ENCODE measurements around the gene HOXC4. TPM values are rescaled to one million over a fixed set of nuclear protein-coding genes. Genes with fewer than 3 reads are reported as not detected.

The HOXC4 gene
- total RNA-seq, 1 donor from 2014 or later = 67.4 TPM

DNA sequence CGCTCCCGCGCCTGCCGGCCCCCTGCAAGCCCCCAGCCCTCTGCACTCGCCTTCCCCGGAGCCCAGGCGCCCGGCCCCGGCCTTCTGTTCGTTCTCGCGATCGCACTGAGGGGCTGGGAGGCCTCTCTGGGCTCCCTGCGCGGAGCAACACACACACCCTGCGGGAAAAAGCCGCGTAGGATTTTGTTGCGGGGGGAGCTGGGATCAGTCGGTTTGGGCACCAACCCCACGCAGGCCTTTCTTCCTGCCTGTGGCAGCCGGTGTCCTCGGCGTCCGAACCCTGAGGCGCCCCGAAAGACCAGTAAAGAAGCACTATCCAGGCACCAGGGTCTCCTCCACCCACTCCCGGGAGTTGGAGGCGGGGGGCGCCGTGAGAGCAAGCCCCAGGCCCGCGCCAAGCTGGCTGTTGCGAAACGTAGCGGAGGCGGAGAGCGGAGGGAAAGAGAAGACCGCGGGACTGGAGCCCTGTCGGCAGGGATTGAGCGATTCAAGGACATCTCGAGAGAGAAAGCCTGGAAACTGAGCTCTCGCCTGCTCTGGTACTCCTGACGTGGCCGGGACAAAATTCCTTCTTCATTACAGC, 22.7 kb upstream of the HOXC4 start:
- H3K36me3 Mint-ChIP-seq = no peaks in the 10 kb centered on the region
- H3K9me3 Mint-ChIP-seq = no peaks in the 10 kb centered on the region
- peaks cover 75% of the 10 kb centered on the region for H3K4me1 Mint-ChIP-seq
- peak overlapping the region; percentile 66 for H3K4me3 Mint-ChIP-seq
- peak overlapping the region; percentile 97 for H3K27ac Mint-ChIP-seq
- peaks cover 44% of the 10 kb centered on the region for H3K27me3 Mint-ChIP-seq (ENCODE audit: low read depth)
- TF ChIP-seq, protein P1, sequence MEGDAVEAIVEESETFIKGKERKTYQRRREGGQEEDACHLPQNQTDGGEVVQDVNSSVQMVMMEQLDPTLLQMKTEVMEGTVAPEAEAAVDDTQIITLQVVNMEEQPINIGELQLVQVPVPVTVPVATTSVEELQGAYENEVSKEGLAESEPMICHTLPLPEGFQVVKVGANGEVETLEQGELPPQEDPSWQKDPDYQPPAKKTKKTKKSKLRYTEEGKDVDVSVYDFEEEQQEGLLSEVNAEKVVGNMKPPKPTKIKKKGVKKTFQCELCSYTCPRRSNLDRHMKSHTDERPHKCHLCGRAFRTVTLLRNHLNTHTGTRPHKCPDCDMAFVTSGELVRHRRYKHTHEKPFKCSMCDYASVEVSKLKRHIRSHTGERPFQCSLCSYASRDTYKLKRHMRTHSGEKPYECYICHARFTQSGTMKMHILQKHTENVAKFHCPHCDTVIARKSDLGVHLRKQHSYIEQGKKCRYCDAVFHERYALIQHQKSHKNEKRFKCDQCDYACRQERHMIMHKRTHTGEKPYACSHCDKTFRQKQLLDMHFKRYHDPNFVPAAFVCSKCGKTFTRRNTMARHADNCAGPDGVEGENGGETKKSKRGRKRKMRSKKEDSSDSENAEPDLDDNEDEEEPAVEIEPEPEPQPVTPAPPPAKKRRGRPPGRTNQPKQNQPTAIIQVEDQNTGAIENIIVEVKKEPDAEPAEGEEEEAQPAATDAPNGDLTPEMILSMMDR (IDR thresholded peaks at IDR 0.05; ENCODE audit: unreplicated experiment) = peak; percentile 22
- peak in 1 of 2 experiments; percentile 73 for DNase-seq (ENCODE audit: low spot score in 2 of 2, unreplicated experiment in 2 of 2)

DNA sequence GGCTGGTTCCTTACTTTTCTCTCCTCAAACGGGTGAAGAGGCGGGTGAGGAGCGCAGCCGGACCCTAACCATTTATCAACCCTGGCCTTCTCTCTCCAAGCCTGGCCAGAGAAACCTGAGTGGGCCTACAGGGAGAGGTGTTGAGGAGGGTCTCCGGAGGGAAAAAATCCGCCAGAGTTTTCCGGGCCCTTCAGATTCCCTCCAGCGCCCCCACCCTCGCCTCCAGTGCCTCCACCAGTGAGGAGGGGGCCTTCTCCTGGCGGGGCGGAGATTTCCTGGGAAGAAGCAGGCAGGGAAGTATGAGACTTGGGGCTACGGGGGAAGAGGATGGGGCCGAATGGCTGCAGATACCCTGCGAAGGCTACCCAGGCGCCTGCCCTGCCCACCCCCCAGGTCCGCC, 22.2 kb upstream of the HOXC4 start:
- peak overlapping the region; percentile 97 for H3K27ac Mint-ChIP-seq
- H3K4me3 Mint-ChIP-seq = peak overlapping the region; percentile 66

DNA sequence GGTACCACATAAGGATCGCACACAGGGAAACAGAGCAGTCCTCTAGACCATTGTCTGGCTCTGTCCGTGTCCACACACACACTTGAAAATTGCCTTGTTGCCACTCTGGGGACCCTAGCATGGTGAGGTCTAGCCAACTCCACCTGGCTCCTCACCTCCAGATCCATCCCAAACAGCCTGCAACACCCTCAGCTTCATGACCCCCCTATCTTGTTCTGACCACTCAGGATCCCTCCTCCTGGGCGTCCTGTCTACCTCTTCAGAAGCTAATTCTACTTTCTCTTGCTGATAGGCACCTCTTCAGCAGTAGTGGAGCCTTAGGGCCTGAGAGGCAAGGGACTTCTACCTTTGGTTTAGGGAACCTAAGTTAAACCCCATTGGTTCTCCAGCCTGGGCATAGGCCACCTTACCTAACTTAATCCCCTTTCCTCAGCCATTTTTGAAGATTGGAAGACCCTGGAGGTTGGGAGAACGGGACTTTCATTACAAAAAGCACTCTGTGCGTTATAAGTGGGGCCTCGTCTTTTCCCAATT, 21.5 kb upstream of the HOXC4 start:
- H3K9me3 Mint-ChIP-seq = no peaks in the 10 kb centered on the region
- peak overlapping the region; percentile 98 for H3K27ac Mint-ChIP-seq
- H3K36me3 Mint-ChIP-seq = no peaks in the 10 kb centered on the region
- DNase-seq (ENCODE audit: low spot score in 2 of 2, unreplicated experiment in 2 of 2) = no peak
- TF ChIP-seq, protein P1 (IDR thresholded peaks at IDR 0.05; ENCODE audit: unreplicated experiment) = no peak
- peaks cover 33% of the 10 kb centered on the region for H3K27me3 Mint-ChIP-seq (ENCODE audit: low read depth)
- H3K4me3 Mint-ChIP-seq = peak overlapping the region; percentile 35
- peaks cover 78% of the 10 kb centered on the region for H3K4me1 Mint-ChIP-seq

More for the DNA sequence above, 22.2 kb upstream of the HOXC4 start:
- no peaks in the 10 kb centered on the region for H3K36me3 Mint-ChIP-seq
- TF ChIP-seq, protein P1 (IDR thresholded peaks at IDR 0.05; ENCODE audit: unreplicated experiment) = no peak
- no peaks in the 10 kb centered on the region for H3K9me3 Mint-ChIP-seq
- peaks cover 40% of the 10 kb centered on the region for H3K27me3 Mint-ChIP-seq (ENCODE audit: low read depth)
- H3K4me1 Mint-ChIP-seq = peaks cover 77% of the 10 kb centered on the region
- peak in 1 of 2 experiments; percentile 41 for DNase-seq (ENCODE audit: low spot score in 2 of 2, unreplicated experiment in 2 of 2)

DNA sequence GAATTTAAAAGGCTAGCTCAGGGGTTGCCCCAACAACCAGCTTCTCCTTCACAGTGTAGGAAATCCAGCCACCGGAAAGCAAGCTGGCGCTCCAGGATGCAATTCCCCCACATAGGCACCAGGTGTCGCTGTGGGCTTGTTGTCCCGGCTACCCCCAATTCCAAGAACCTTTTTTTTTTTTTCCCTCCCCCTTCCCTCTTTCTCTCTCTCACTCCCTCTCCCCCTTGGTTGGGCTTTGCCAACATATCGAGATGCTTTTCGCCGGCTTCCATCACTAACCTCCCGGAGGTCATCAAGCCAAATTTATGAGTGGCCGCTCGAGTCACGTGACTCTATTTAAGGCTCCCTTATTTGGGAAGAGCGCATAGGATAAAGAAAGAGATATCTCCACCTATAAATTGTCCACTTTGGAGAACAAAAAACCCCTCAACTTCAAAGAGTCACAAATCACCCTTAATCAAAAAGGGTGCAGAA, 21.0 kb upstream of the HOXC4 start, which contains the start of gene HOXC5:
HOXC5 (plus strand) TSS at position 424 of the 474 bp plus-strand sequence. CDS start 73 bp downstream, outside the sequence.
- peaks cover 28% of the 10 kb centered on the region for H3K27me3 Mint-ChIP-seq (ENCODE audit: low read depth)
- no peaks in the 10 kb centered on the region for H3K36me3 Mint-ChIP-seq
- TF ChIP-seq, protein P1 (IDR thresholded peaks at IDR 0.05; ENCODE audit: unreplicated experiment) = peak; percentile 99
- peak in 1 of 2 experiments; percentile 94 for DNase-seq (ENCODE audit: low spot score in 2 of 2, unreplicated experiment in 2 of 2)
- H3K4me1 Mint-ChIP-seq = peaks cover 78% of the 10 kb centered on the region
- H3K9me3 Mint-ChIP-seq = no peaks in the 10 kb centered on the region
- H3K27ac Mint-ChIP-seq = peak within 1 kb of the TSS; percentile 98
- H3K4me3 Mint-ChIP-seq = peak within 1 kb of the TSS; percentile 86

DNA sequence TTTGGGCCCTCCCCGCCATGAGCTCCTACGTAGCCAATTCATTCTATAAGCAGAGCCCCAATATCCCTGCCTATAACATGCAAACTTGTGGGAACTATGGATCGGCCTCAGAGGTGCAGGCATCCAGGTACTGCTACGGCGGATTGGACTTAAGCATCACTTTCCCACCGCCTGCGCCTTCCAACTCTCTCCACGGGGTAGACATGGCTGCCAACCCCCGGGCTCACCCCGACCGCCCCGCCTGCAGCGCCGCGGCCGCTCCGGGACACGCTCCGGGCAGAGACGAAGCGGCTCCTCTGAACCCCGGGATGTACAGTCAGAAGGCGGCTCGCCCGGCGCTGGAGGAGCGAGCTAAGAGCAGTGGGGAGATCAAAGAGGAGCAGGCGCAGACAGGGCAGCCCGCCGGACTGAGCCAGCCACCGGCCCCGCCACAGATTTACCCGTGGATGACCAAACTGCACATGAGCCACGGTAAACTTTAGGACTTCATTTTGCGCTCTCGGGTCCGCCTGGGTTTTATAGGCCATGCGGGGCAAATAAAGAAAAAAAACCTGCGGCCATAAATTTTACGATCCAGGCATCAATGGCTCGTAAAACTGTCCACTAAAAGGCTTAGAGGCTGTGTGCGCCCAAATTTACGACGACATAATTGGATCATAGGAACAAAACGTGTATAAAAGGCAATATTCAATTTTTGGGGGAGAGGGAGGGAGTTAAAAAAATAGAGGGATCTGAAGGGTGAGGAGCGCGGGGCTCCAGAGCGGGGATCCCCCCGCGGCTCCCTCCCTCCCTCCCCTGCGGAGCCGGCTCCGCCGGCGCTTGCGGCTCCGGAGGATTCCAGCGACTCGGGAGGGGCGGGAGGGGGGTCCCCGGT, 20.3 kb upstream of the HOXC4 start:
- TF ChIP-seq, protein P1 (IDR thresholded peaks at IDR 0.05; ENCODE audit: unreplicated experiment) = no peak
- Mint-ChIP-seq H3K36me3 (no peaks in the 10 kb centered on the region), H3K27ac (peak overlapping the region; percentile 98), H3K4me3 (peak overlapping the region; percentile 86), H3K27me3 (ENCODE audit: low read depth) (peaks cover 23% of the 10 kb centered on the region), H3K9me3 (no peaks in the 10 kb centered on the region), H3K4me1 (peaks cover 80% of the 10 kb centered on the region)
- peak in 1 of 2 experiments; percentile 79 for DNase-seq (ENCODE audit: low spot score in 2 of 2, unreplicated experiment in 2 of 2)

Measured in mesothelial cell of epicardium (in vitro differentiated cells).